LNCaP clone FGC (cell line): Measurements from ENCODE around the gene ZCCHC2.

ENCODE experiments used
- DNase-seq: peaks from one replicate; pipeline ENCODE4 v3.0.0-alpha.2; 2011; ENCODE audit warnings: low read depth
- H3K4me3 ChIP-seq: 2 replicates; pipeline ENCODE4 v1.5.1; 2011; ENCODE audit warnings: mild to moderate bottlenecking, low read depth, low read length, control low read depth
- TF ChIP-seq, protein P1 (sequence below): IDR thresholded peaks from 2 replicates; pipeline ENCODE4 v1.5.1; 2012; ENCODE audit warnings: mild to moderate bottlenecking; ENCODE audit not compliant: control insufficient read depth, insufficient read depth; ENCODE audit errors: extremely low read depth

ZCCHC2 gene

DNA sequence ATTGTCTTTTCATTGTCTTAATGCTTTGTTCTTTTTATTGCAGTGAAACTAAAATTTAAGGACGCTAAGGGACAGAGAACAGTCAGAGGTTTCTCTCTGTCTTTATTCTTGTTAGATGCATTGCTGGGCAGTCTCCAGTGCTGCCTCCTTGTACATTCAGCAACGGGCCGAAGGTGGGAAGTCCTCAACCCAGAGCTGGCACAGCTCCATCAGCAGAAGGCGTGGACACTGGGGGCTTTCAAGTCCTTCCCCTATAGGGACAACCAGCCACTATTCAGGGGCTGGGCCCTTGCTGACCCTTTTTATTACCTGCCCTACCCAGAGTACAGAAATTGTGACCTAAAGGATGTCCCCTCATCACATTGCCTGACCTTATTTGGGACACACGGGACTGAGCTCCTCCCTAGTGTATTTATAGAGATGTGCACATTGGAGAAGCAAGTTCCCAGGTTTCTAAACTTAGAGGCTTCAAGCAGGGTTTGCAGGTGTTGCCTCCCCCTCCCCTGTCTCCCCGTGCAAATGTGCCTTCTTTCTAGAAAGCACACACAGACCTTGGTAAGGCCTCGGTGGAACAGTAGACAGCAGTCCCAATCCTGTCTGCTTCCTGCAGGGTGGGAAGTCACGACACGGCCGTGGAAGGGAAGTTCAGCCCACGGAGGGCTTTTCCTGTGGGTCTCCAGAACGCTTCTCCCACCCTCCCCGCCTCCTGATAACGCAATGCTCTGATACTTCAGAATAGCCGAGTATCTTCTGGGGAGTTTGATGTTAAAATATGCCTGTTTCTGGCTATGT, 68.2 kb downstream of the ZCCHC2 start:
- TF ChIP-seq, protein P1, sequence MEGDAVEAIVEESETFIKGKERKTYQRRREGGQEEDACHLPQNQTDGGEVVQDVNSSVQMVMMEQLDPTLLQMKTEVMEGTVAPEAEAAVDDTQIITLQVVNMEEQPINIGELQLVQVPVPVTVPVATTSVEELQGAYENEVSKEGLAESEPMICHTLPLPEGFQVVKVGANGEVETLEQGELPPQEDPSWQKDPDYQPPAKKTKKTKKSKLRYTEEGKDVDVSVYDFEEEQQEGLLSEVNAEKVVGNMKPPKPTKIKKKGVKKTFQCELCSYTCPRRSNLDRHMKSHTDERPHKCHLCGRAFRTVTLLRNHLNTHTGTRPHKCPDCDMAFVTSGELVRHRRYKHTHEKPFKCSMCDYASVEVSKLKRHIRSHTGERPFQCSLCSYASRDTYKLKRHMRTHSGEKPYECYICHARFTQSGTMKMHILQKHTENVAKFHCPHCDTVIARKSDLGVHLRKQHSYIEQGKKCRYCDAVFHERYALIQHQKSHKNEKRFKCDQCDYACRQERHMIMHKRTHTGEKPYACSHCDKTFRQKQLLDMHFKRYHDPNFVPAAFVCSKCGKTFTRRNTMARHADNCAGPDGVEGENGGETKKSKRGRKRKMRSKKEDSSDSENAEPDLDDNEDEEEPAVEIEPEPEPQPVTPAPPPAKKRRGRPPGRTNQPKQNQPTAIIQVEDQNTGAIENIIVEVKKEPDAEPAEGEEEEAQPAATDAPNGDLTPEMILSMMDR = no peak
- no peak for DNase-seq
- no peak overlapping the region for H3K4me3 ChIP-seq

- peak overlapping the region; percentile 25; the same call in 1 of the 2 replicates for H3K4me3 ChIP-seq
- no peak for DNase-seq
- TF ChIP-seq, protein P1 = no peak
Observed at GRCh38 chr18:62596145-62597005, 73.5 kb downstream of the ZCCHC2 start.

GRCh38 chr18:62601871-62602270, 79.0 kb downstream of the ZCCHC2 start:
- TF ChIP-seq, protein P1 = no peak
- H3K4me3 ChIP-seq = no peak overlapping the region
- no peak for DNase-seq

GRCh38 chr18:62602706-62603105, 79.9 kb downstream of the ZCCHC2 start:
- DNase-seq = no peak
- H3K4me3 ChIP-seq = no peak overlapping the region
- TF ChIP-seq, protein P1 = no peak

DNA sequence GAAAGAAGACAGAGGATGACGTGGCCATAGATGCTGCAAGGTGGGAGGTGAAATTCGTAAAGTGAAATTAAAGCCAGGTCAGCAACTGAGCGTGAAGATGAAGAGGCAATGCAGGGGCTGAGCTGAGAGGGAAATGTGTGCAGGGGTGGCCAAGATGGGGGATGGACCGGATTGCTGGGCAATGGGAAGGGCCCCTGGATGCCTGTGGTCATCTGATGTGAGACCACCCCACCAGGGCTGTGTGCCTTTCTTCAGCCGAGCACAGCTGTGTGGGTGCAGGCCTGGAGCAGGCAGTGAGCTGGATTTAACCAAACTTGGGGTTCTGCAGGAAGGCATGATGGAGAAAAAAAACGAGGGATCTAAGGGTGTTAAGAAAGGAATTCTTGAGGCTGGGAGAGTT, 80.4 kb downstream of the ZCCHC2 start:
- DNase-seq = no peak
- H3K4me3 ChIP-seq = no peak overlapping the region
- TF ChIP-seq, protein P1 = no peak

DNA sequence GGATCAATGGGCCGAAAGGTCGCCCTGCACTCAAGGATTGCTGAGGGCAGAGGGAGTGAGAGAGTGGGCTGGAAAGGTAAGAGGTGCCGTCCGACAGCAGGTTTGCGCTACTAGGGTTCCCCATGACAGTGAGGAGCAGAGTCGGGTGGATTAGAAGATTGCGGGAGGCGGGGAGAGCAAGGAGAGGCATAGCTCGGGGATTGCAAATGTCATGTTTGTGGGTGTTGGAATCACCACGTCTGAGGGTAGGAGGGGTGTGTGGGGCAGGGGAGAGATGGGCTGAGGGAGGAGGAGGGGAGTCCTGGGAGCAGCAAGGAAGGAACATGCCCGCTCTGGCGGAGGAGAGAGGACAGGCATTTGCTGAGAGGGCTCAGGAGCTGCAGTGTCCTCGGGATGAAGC, 81.2 kb downstream of the ZCCHC2 start:
- TF ChIP-seq, protein P1 = no peak
- no peak overlapping the region for H3K4me3 ChIP-seq
- DNase-seq = no peak
